Gastrocnemius medialis (tissue), 4 donors: ENCODE measurements around the gene SLC39A13. TPM values are rescaled to one million over a fixed set of nuclear protein-coding genes. Genes with fewer than 3 reads are reported as not detected.
A peak's percentile ranks its signal among the peaks of the same experiment; 100 is the strongest.

Experiments
- ATAC-seq, 2 donors: fragments of 150-250 bp; one replicate each; pipeline ENCODE4 v1.9.1; 2016
- DNase-seq, 2 donors: peaks; one replicate each; pipeline ENCODE4 v3.0.0-alpha.2; 2019
- H3K27ac ChIP-seq, 4 donors: fragments of 200-600 bp; sonication (generic); 1 replicate in 1 of 4; 2 replicates in 3 of 4; pipeline ENCODE4 v1.5.1; 2016 to 2018; ENCODE audit warnings: mild to moderate bottlenecking in 2 of 4, moderate library complexity in 1 of 4
- H3K27me3 ChIP-seq, 3 donors: fragments of 200-600 bp; sonication (generic) in 2 of 3; 1 replicate in 1 of 3; 2 replicates in 2 of 3; pipeline versions ENCODE4 v1.5.1 to v1.6.0; 2016 to 2019; ENCODE audit warnings: mild to moderate bottlenecking in 1 of 3, moderate library complexity in 1 of 3
- H3K36me3 ChIP-seq, 2 donors: fragments of 200-600 bp; sonication (generic) in 1 of 2; one replicate each; pipeline ENCODE4 v1.5.1; 2017 to 2018
- H3K4me1 ChIP-seq, 2 donors: fragments of 200-600 bp; sonication (generic) in 1 of 2; one replicate each; pipeline ENCODE4 v1.5.1; 2016 to 2017; ENCODE audit warnings: mild to moderate bottlenecking in 2 of 2
- H3K4me3 ChIP-seq, 4 donors: fragments of 200-600 bp; sonication (generic) in 3 of 4; 1 replicate in 1 of 4; 2 replicates in 3 of 4; pipeline ENCODE4 v1.5.1; 2016 to 2019; ENCODE audit warnings: mild to moderate bottlenecking in 2 of 4
- H3K9me3 ChIP-seq, 3 donors: fragments of 200-600 bp; sonication (generic) in 2 of 3; 1 replicate in 1 of 3; 2 replicates in 2 of 3; pipeline ENCODE4 v1.5.1; 2016 to 2019
- POLR2A ChIP-seq, 2 donors: fragments of 450-650 bp; IDR thresholded peaks; one replicate each; pipeline ENCODE4 v1.6.1; 2017; ENCODE audit warnings: antibody characterized with exemption in 2 of 2, mild to moderate bottlenecking in 2 of 2, moderate library complexity in 2 of 2
- in situ Hi-C, 4 donors: fragments of 200-750 bp; cut with MboI; loops; one replicate each; pipeline versions ENCODE4 v1.15.0 to v1.8.0; 2017; ENCODE audit warnings: low sequenced_read_pairs in 4 of 4
- intact Hi-C: fragments of 100-400 bp; cut with DNase I; formaldehyde crosslinking; loops from one replicate; pipeline ENCODE4 v1.15.1; 2023; ENCODE audit warnings: low total_unique reads
- total RNA-seq, 4 donors: library from RNA; depleted of rRNA; stranded (reverse); fragments of >200 nt; gene quantifications; one replicate each; pipeline versions ENCODE4 v1.1.0 to v1.2.3, GENCODE V29; 2016
- TF ChIP-seq, protein P1 (sequence below), 5 experiments: fragments of 450-650 bp in 3 of 5; fragments of 200-600 bp in 2 of 5; sonication (generic) in 2 of 5; IDR thresholded peaks in 4 of 5; conservative IDR thresholded peaks in 1 of 5; 1 replicate in 4 of 5; 2 replicates in 1 of 5; pipeline ENCODE4 v1.5.1; 2016 to 2019; ENCODE audit warnings: antibody characterized with exemption in 5 of 5, mild to moderate bottlenecking in 3 of 5, moderate library complexity in 3 of 5

The SLC39A13 gene
- total RNA-seq, 4 donors from 2014 or later: 16.8 to 48.9 (median 25.6) TPM

DNA sequence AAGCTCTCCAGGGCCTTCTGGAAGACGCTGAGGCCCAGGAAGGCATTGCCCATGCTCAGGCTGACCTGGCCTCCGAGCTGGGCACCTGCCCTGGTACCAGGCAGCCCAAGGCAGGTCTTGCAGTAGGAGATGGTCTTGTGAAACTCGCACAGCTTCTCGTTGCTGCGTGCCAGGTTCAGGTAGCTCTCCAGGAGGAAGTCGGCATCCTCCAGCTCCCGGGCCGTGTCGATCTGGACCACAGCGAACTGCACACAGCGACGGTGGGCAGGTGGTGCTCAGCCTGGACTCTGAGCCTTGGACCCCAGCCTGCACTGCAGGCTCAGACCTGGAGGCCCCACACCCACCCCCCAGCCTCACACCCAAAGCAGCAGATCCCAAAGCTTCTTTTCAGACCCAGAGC lies 39.5 kb downstream of the SLC39A13 start:
- H3K4me1 ChIP-seq: peaks cover 15 to 19% of the 10 kb centered on the region in 2 donors
- ATAC-seq (peak; percentile 8 to 23), DNase-seq (peak in 1 of 2 donors; percentile 59)
- no peaks in the 10 kb centered on the region for H3K27me3 ChIP-seq
- intact Hi-C loops: loop anchor here (10.0 kb wide), 1 partner anchor 263 kb away; the partner anchor contains the start of gene PACSIN3
- TF ChIP-seq POLR2A (IDR thresholded peaks at IDR 0.05): no peak
- TF ChIP-seq, protein P1, sequence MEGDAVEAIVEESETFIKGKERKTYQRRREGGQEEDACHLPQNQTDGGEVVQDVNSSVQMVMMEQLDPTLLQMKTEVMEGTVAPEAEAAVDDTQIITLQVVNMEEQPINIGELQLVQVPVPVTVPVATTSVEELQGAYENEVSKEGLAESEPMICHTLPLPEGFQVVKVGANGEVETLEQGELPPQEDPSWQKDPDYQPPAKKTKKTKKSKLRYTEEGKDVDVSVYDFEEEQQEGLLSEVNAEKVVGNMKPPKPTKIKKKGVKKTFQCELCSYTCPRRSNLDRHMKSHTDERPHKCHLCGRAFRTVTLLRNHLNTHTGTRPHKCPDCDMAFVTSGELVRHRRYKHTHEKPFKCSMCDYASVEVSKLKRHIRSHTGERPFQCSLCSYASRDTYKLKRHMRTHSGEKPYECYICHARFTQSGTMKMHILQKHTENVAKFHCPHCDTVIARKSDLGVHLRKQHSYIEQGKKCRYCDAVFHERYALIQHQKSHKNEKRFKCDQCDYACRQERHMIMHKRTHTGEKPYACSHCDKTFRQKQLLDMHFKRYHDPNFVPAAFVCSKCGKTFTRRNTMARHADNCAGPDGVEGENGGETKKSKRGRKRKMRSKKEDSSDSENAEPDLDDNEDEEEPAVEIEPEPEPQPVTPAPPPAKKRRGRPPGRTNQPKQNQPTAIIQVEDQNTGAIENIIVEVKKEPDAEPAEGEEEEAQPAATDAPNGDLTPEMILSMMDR (IDR thresholded peaks at IDR 0.05 in 4 of 5, conservative IDR thresholded peaks at IDR 0.05 in 1 of 5): no peak
- H3K36me3 ChIP-seq: peaks cover 0 to 8% of the 10 kb centered on the region in 2 donors
- peak overlapping the region; percentile 81 to 94 (median 90) for H3K27ac ChIP-seq
- H3K9me3 ChIP-seq: no peaks in the 10 kb centered on the region
- H3K4me3 ChIP-seq: peak overlapping the region; percentile 46 to 74 (median 60)
- in situ Hi-C loops: loop anchor here in 1 of 4 donors (10.0 kb wide), 1 partner anchor 63 kb away; no protein-coding TSS in a partner anchor

DNA sequence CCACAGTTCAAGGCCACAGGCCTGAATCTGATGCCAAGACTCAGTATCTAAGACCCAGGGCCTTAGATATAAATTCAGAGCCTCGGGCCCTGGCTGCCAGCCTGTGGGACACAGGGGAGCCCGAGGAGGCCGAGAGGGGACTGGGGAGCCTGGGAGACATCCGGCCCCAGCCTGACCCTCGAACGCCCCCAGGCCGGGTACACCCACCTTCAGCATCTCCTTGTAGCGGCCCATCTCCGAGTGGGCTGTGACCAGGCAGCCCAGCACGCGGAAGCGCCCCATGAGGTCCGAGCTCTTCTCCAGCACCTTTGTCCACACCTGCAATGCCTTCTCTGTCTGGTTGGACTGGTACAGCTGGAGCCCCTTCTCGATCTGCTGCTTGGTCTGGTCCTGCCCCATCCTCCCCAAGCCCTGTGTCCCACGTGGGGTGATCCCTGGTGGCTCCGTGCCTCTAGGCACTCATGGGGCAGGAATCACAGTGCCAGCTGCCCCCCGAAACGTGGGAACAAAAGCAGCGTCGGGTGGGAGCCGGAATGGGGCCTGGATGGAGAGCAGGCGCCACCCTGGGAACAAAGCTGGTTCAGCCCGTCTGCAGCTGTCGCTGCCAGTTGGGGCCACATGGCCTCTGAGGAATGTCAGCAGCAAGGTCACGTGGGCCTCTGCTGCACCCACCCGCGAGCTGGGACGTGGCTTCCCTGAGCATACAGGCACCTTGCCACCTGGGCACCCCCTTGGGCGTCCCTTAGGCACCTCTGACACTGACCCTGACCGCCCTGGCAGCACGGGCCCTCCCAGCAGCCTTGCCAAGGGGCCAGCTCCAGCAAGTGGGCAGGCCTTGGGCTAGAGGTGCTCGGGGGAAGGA lies 40.4 kb downstream of the SLC39A13 start, which contains the start of gene RAPSN:
Gene RAPSN, minus strand, starts transcription at position 571 of the 862 bp plus-strand sequence. Its CDS starts 172 bp downstream, at position 399.
- DNase-seq (peak; percentile 83 to 91), ATAC-seq (peak; percentile 87 to 90)
- TF ChIP-seq POLR2A (IDR thresholded peaks at IDR 0.05): peak; percentile 54 to 72
- TF ChIP-seq, protein P1 (IDR thresholded peaks at IDR 0.05 in 4 of 5, conservative IDR thresholded peaks at IDR 0.05 in 1 of 5): peak in 1 of 5 experiments; percentile 8
- intact Hi-C loops (loop anchor here (1.0 to 10.0 kb wide), 2 partner anchors 40 to 264 kb away; partner anchors contain the start of genes PACSIN3 and SLC39A13), in situ Hi-C loops (loop anchor here in 1 of 4 donors (10.0 kb wide), 1 partner anchor 64 kb away; no protein-coding TSS in a partner anchor)
- peak within 1 kb of the TSS; percentile 46 to 74 (median 60) for H3K4me3 ChIP-seq
- H3K4me1 ChIP-seq: peaks cover 10 to 19% of the 10 kb centered on the region in 2 donors
- no peaks in the 10 kb centered on the region for H3K27me3 ChIP-seq
- H3K9me3 ChIP-seq: no peaks in the 10 kb centered on the region
- peaks cover 0 to 8% of the 10 kb centered on the region in 2 donors for H3K36me3 ChIP-seq
- H3K27ac ChIP-seq: peak within 1 kb of the TSS; percentile 81 to 94 (median 90)

DNA sequence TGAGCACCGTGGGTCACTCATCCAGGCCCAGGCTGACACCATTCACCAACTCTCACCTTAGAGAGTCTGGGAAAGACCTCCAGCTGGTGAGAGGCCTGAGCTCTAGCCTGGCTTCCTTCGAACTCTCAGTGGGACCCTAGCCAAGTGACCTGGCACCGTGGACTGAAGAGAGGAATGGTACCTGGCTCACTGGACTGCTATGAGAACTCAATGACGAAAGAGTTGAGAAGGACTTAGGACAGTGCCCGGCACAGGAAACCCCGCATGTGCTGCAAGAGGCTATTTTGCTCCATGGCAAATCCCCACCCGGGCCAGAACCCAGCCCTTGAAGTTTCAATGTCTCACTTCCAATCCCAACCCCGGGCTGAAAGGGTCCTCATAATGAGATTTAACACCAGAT lies 41.2 kb downstream of the SLC39A13 start:
- no peaks in the 10 kb centered on the region for H3K27me3 ChIP-seq
- DNase-seq (peak in 1 of 2 donors; percentile 70), ATAC-seq (peak; percentile 25 to 61)
- intact Hi-C loops: loop anchor here (1.0 to 10.0 kb wide), 2 partner anchors 41 to 265 kb away; partner anchors contain the start of genes PACSIN3 and SLC39A13
- peak overlapping the region in 3 of 4 donors; percentile 46 to 67 (median 53) for H3K4me3 ChIP-seq
- peak overlapping the region; percentile 81 to 94 (median 90) for H3K27ac ChIP-seq
- no peaks in the 10 kb centered on the region for H3K9me3 ChIP-seq
- H3K36me3 ChIP-seq: peaks cover 0 to 8% of the 10 kb centered on the region in 2 donors
- TF ChIP-seq POLR2A (IDR thresholded peaks at IDR 0.05): no peak
- TF ChIP-seq, protein P1 (IDR thresholded peaks at IDR 0.05 in 4 of 5, conservative IDR thresholded peaks at IDR 0.05 in 1 of 5): no peak
- in situ Hi-C loops: loop anchor here in 1 of 4 donors (10.0 kb wide), 1 partner anchor 65 kb away; no protein-coding TSS in a partner anchor
- H3K4me1 ChIP-seq: peaks cover 10 to 19% of the 10 kb centered on the region in 2 donors

DNA sequence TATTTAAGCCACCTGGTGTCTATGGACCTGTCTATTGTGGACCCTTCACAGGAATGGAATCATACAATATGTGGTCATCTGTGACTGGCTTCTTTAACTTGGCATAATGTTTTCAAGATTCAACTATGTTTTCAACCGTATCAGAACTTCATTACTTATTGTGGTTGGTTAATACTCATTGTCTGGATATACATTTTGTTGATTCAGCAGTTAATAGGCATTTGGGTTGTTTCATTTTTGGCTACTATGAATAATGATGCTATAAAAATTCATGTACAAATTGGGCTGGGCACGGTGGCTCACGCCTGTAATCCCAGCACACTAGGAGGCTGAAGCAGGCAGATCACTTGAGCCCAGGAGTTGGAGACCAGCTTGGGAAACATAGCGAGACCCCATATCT lies 43.0 kb downstream of the SLC39A13 start:
- no peak overlapping the region for H3K4me3 ChIP-seq
- in situ Hi-C loops: loop anchor here in 3 of 4 donors (5.0 to 10.0 kb wide), 3 partner anchors 69 to 79 kb away; partner anchors contain the start of gene SPI1 (in 1 of the 3)
- ATAC-seq: no peak
- intact Hi-C loops: no loop called here
- no peak for DNase-seq
- TF ChIP-seq, protein P1 (IDR thresholded peaks at IDR 0.05 in 4 of 5, conservative IDR thresholded peaks at IDR 0.05 in 1 of 5): no peak
- H3K9me3 ChIP-seq: no peaks in the 10 kb centered on the region
- no peak overlapping the region for H3K27ac ChIP-seq
- H3K27me3 ChIP-seq: no peaks in the 10 kb centered on the region
- peaks cover 0 to 8% of the 10 kb centered on the region in 2 donors for H3K36me3 ChIP-seq
- H3K4me1 ChIP-seq: peaks cover 10 to 19% of the 10 kb centered on the region in 2 donors
